ENCODE data around the gene CD226.

DNA sequence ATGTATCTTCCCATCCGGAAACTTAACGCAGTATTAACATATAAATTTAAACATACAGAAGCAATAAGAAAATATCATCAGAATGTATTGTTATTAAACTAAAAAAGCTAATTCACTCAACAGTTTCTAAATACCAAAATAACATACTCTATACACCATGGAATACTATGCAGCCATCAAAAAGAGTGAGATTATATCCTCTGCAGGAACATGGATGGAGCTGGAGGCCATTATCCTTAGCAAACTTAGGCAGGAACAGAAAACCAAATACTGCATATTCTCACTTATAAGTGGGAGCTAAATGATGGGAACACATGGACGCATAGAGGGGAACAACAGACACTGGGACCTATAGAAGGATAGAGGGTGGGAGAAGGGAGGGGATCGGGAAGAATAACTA lies 127.1 kb downstream of the CD226 start:
- TF ChIP-seq ZNF274 (IDR thresholded peaks at IDR 0.05; ENCODE audit: low read depth, low read length) (no peak), SUZ12 (IDR thresholded peaks at IDR 0.05; ENCODE audit: extremely low read depth, insufficient read depth, insufficient read length) (no peak), YY1 (IDR thresholded peaks at IDR 0.05; ENCODE audit: insufficient read depth, insufficient read length) (no peak)
